H1 (cell line): ENCODE data around the gene RASD1. TPM values are rescaled to one million over a fixed set of nuclear protein-coding genes. Genes with fewer than 3 reads are reported as not detected.

Experiments used
- CTCF ChIA-PET: fragments of 300-600 bp; sonication (Branson Sonifier 250); formaldehyde crosslinking; loops from one replicate; lab custom pipeline; 2021; ENCODE audit not compliant: partially characterized antibody; lab: Charles Lee
- POLR2A ChIA-PET: fragments of 300-600 bp; sonication (Branson Sonifier 250); formaldehyde crosslinking; loops from one replicate; lab custom pipeline; 2021; ENCODE audit warnings: inconsistent platforms; ENCODE audit not compliant: partially characterized antibody; lab: Charles Lee
- DNase-seq, 2 experiments: peaks; one replicate each; pipeline versions ENCODE4 v3.0.0 to v3.0.0-alpha.2; 2010 to 2022; ENCODE audit warnings: low spot score in 2 of 2, low read depth in 1 of 2, mixed read lengths in 1 of 2
- FAIRE-seq: peaks from 2 replicates; lab custom pipeline; 2011; peaks lifted over from hg19 to GRCh38; lab: Jason Lieb, UNC
- H2AFZ ChIP-seq: 2 replicates; pipeline ENCODE4 v1.8.1; 2012; ENCODE audit warnings: low read length, inconsistent platforms
- H2AK5ac ChIP-seq: 2 replicates; pipeline ENCODE4 v1.6.1; 2013; ENCODE audit warnings: low read depth, low read length
- H2BK120ac ChIP-seq: replicated peaks from 2 replicates; pipeline ENCODE3; 2013; ENCODE audit warnings: low read depth, low read length, inconsistent platforms
- H2BK12ac ChIP-seq: 2 replicates; pipeline ENCODE4 v1.6.1; 2013; ENCODE audit warnings: low read depth, low read length
- H2BK15ac ChIP-seq: 2 replicates; pipeline ENCODE4 v1.6.1; 2013; ENCODE audit warnings: low read length
- H2BK20ac ChIP-seq: 2 replicates; pipeline ENCODE4 v1.6.1; 2013; ENCODE audit warnings: low read length
- H2BK5ac ChIP-seq: 2 replicates; pipeline ENCODE4 v1.6.1; 2013; ENCODE audit warnings: low read depth, low read length
- H3K14ac ChIP-seq: 2 replicates; pipeline ENCODE4 v1.6.1; 2013; ENCODE audit warnings: inconsistent platforms; ENCODE audit not compliant: insufficient read length
- H3K18ac ChIP-seq: 2 replicates; pipeline ENCODE4 v1.6.1; 2013; ENCODE audit warnings: low read length; ENCODE audit errors: extremely low read depth
- H3K23ac ChIP-seq: 2 replicates; pipeline ENCODE4 v1.6.1; 2013; ENCODE audit warnings: inconsistent platforms; ENCODE audit not compliant: insufficient read length
- H3K23me2 ChIP-seq: 2 replicates; pipeline ENCODE4 v1.6.1; 2013; ENCODE audit warnings: low read depth, low read length
- H3K27ac ChIP-seq: 2 replicates; pipeline ENCODE4 v1.6.1; 2011; ENCODE audit warnings: low read depth, low read length, inconsistent platforms
- H3K27me3 ChIP-seq, 4 experiments: replicated peaks in 1 of 4; 1 replicate in 1 of 4; 2 replicates in 3 of 4; pipeline versions ENCODE4 v1.6.1 to v1.8.1; 2011 to 2013; ENCODE audit warnings: low read length in 3 of 4, mild to moderate bottlenecking in 3 of 4, inconsistent platforms in 2 of 4, mixed read lengths in 2 of 4, moderate library complexity in 1 of 4; ENCODE audit not compliant: control insufficient read depth in 3 of 4, insufficient read depth in 3 of 4; ENCODE audit errors: extremely low read depth in 1 of 4
- H3K36me3 ChIP-seq, 4 experiments: 2 replicates each; pipeline versions ENCODE4 v1.6.1 to v1.8.1; 2011 to 2013; ENCODE audit warnings: mild to moderate bottlenecking in 4 of 4, low read length in 3 of 4, moderate library complexity in 2 of 4, control low read depth in 1 of 4, inconsistent platforms in 1 of 4; ENCODE audit not compliant: insufficient read depth in 4 of 4, control insufficient read depth in 2 of 4
- H3K4ac ChIP-seq: replicated peaks from 2 replicates; pipeline ENCODE3; 2013; ENCODE audit warnings: low read length, low read depth, mixed read lengths, inconsistent platforms; ENCODE audit not compliant: insufficient read length
- H3K4me1 ChIP-seq, 4 experiments: replicated peaks in 1 of 4; 1 replicate in 1 of 4; 2 replicates in 3 of 4; pipeline versions ENCODE4 v1.6.1 to v1.8.1; 2011 to 2013; ENCODE audit warnings: low read length in 3 of 4, inconsistent platforms in 2 of 4, mixed read lengths in 1 of 4; ENCODE audit not compliant: insufficient read depth in 4 of 4, control insufficient read depth in 3 of 4
- H3K4me2 ChIP-seq, 2 experiments: 2 replicates each; pipeline versions ENCODE4 v1.6.1 to v1.8.1; 2011 to 2013; ENCODE audit warnings: low read depth in 2 of 2, low read length in 2 of 2, control low read depth in 1 of 2, inconsistent platforms in 1 of 2, mild to moderate bottlenecking in 1 of 2; ENCODE audit not compliant: insufficient read depth in 1 of 2
- H3K4me3 ChIP-seq, 4 experiments: fragments of 200-600, 300-600 bp in 1 of 4; sonication (generic), shearing (Covaris generic), sonication (Bioruptor Twin) in 1 of 4; 2 replicates each; pipeline versions ENCODE4 v1.5.1 to v1.8.1; 2011 to 2016; ENCODE audit warnings: low read length in 4 of 4, low read depth in 3 of 4, control low read depth in 2 of 4, inconsistent platforms in 2 of 4, mild to moderate bottlenecking in 2 of 4, mixed read lengths in 1 of 4, moderate library complexity in 1 of 4; ENCODE audit not compliant: insufficient read depth in 2 of 4; ENCODE audit errors: extremely low read depth in 1 of 4
- H3K56ac ChIP-seq: replicated peaks from 2 replicates; pipeline ENCODE3; 2013; ENCODE audit warnings: low read depth, mild to moderate bottlenecking, mixed read lengths, low read length, inconsistent platforms; ENCODE audit not compliant: insufficient read length
- H3K79me1 ChIP-seq: 2 replicates; pipeline ENCODE4 v1.6.1; 2013; ENCODE audit warnings: low read depth, low read length, control low read depth
- H3K79me2 ChIP-seq, 2 experiments: 2 replicates each; pipeline versions ENCODE4 v1.6.1 to v1.8.1; 2012 to 2013; ENCODE audit warnings: low read length in 2 of 2, mild to moderate bottlenecking in 2 of 2, inconsistent platforms in 1 of 2; ENCODE audit not compliant: insufficient read depth in 2 of 2, control insufficient read depth in 1 of 2
- H3K9ac ChIP-seq, 4 experiments: replicated peaks in 1 of 4; 1 replicate in 1 of 4; 2 replicates in 3 of 4; pipeline versions ENCODE4 v1.6.1 to v1.8.1; 2011 to 2013; ENCODE audit warnings: low read depth in 3 of 4, low read length in 3 of 4, control low read depth in 2 of 4, mild to moderate bottlenecking in 2 of 4, moderate library complexity in 2 of 4, inconsistent platforms in 1 of 4; ENCODE audit errors: extremely low read depth in 1 of 4
- H3K9me3 ChIP-seq, 2 experiments: 2 replicates each; pipeline versions ENCODE4 v1.6.1 to v1.8.1; 2012 to 2013; ENCODE audit warnings: mild to moderate bottlenecking in 2 of 2, moderate library complexity in 2 of 2, control low read depth in 1 of 2, inconsistent platforms in 1 of 2, low read depth in 1 of 2, low read length in 1 of 2, mixed read lengths in 1 of 2; ENCODE audit not compliant: insufficient read depth in 2 of 2
- H4K20me1 ChIP-seq, 2 experiments: replicated peaks in 1 of 2; 2 replicates each; pipeline versions ENCODE3 to v1.8.1; 2011 to 2013; ENCODE audit warnings: inconsistent platforms in 2 of 2, low read length in 2 of 2, mild to moderate bottlenecking in 1 of 2; ENCODE audit not compliant: insufficient read depth in 2 of 2, control insufficient read depth in 1 of 2
- H4K5ac ChIP-seq: 2 replicates; pipeline ENCODE4 v1.6.1; 2013; ENCODE audit warnings: low read length, low read depth, mixed read lengths, inconsistent platforms; ENCODE audit not compliant: insufficient read length
- H4K8ac ChIP-seq: 2 replicates; pipeline ENCODE4 v1.8.0; 2013; ENCODE audit warnings: mild to moderate bottlenecking, moderate library complexity, low read length, inconsistent platforms; ENCODE audit not compliant: insufficient read depth; ENCODE audit errors: extremely low read depth
- H4K91ac ChIP-seq: replicated peaks from 2 replicates; pipeline ENCODE3; 2013; ENCODE audit warnings: low read length, mixed read lengths, inconsistent platforms; ENCODE audit not compliant: insufficient read length
- ATF3 ChIP-seq: IDR thresholded peaks from 2 replicates; pipeline ENCODE4 v1.6.1; 2011; ENCODE audit warnings: low read depth, mild to moderate bottlenecking, low read length; ENCODE audit not compliant: insufficient read depth
- BRCA1 ChIP-seq: IDR thresholded peaks from 2 replicates; pipeline ENCODE4 v1.6.1; 2012; ENCODE audit warnings: low read depth, low read length, improper control_type of control experiment
- CBX5 ChIP-seq: fragments of 300-800, 300-1000 bp; sonication (generic); IDR thresholded peaks from 2 replicates; pipeline ENCODE4 v1.7.1; 2016; ENCODE audit warnings: antibody characterized with exemption, low read length, low read depth
- CEBPB ChIP-seq: IDR thresholded peaks from 2 replicates; pipeline ENCODE4 v1.6.1; 2012; ENCODE audit warnings: low read depth, low read length
- CREB1 ChIP-seq: IDR thresholded peaks from 2 replicates; pipeline ENCODE4 v1.6.1; 2012; ENCODE audit warnings: inconsistent platforms
- FOSL1 ChIP-seq: IDR thresholded peaks from 2 replicates; pipeline ENCODE4 v1.6.1; 2011; ENCODE audit warnings: mild to moderate bottlenecking, low read depth, low read length, moderate library complexity; ENCODE audit not compliant: insufficient read depth
- GABPA ChIP-seq: IDR thresholded peaks from 2 replicates; pipeline ENCODE4 v1.6.1; 2011; ENCODE audit warnings: mild to moderate bottlenecking, low read length, moderate library complexity, borderline replicate concordance; ENCODE audit not compliant: insufficient read depth
- JUND ChIP-seq: IDR thresholded peaks from 2 replicates; pipeline ENCODE4 v1.6.1; 2011; ENCODE audit warnings: mild to moderate bottlenecking, improper control_type of control experiment, low read length
- KDM1A ChIP-seq: fragments of 200-600, 300-600 bp; sonication (generic); IDR thresholded peaks from 2 replicates; pipeline ENCODE4 v1.7.1; 2016; ENCODE audit warnings: mild to moderate bottlenecking, low read length, borderline replicate concordance
- MAX ChIP-seq: IDR thresholded peaks from 2 replicates; pipeline ENCODE4 v1.6.1; 2012; ENCODE audit warnings: inconsistent platforms
- RNF2 ChIP-seq: fragments of 200-900, 300-1000 bp; sonication (generic); IDR thresholded peaks from 2 replicates; pipeline ENCODE4 v1.7.1; 2016; ENCODE audit warnings: borderline replicate concordance, low read depth, mild to moderate bottlenecking, antibody characterized with exemption, low read length; ENCODE audit not compliant: poor library complexity, severe bottlenecking; ENCODE audit errors: missing control alignments
- SAP30 ChIP-seq: fragments of 300-600 bp; sonication (generic); IDR thresholded peaks from 2 replicates; pipeline ENCODE4 v1.7.1; 2012; ENCODE audit warnings: low read length, moderate library complexity, mild to moderate bottlenecking, inconsistent platforms; ENCODE audit not compliant: insufficient read depth, insufficient replicate concordance
- WGBS, 2 experiments: shearing (Covaris generic) in 1 of 2; methylation state at CpG; one replicate each; pipeline versions ENCODE4 v1.1.6 to v1.1.7; 2013 to 2015; ENCODE audit warnings: low lambda C conversion rate in 2 of 2, mixed read lengths in 2 of 2, inconsistent platforms in 1 of 2, low coverage in 1 of 2, missing lambda C conversion rate in 1 of 2; ENCODE audit not compliant: insufficient replicate concordance in 2 of 2, insufficient coverage in 1 of 2, insufficient read length in 1 of 2; ENCODE audit errors: extremely low coverage in 1 of 2, missing lambda C conversion rate in 1 of 2; 5-methylcytosine and 5-hydroxymethylcytosine counted together
- polyA plus RNA-seq, 7 experiments: library from polyadenylated mRNA; depleted of rRNA in 3 of 7; stranded (reverse) in 5 of 7; unstranded in 2 of 7; fragments of >200 nt in 5 of 7; fragments of 200-250 nt in 2 of 7; gene quantifications; 1 replicate in 5 of 7; 2 replicates in 1 of 7; 4 replicates in 1 of 7; pipeline versions ENCODE4 v1.2.1 to v1.2.3, GENCODE V29; 2011 to 2013; ENCODE audit warnings: missing spikeins in 2 of 7, mixed read lengths in 2 of 7
- total RNA-seq: library from RNA; stranded (reverse); fragmentation: NEBNext Ultra II Directional; extraction: Animal tissue kit (Norgen Biotek cat#: 25700); gene quantifications from 2 replicates; pipeline ENCODE4 v1.2.1, GENCODE V29; 2021

Gene RASD1
- total and polyA plus RNA-seq, 2 of the 8 experiments (the other 6 are each of a cell fraction or from before 2014, with no cell fraction given) = 2.3 to 2.6 TPM

- Histone ChIP-seq H2BK5ac (no peak overlapping the region), H3K4me3 (no peak overlapping the region), H2BK120ac (no peak overlapping the region), H3K36me3 (peaks cover 0 to 16% (median 6%) of the 10 kb centered on the region in 4 experiments; a peak in 5 of 8 replicates), H3K4ac (no peak overlapping the region), H3K18ac (no peak overlapping the region), H3K14ac (no peak overlapping the region), H2BK15ac (no peak overlapping the region), H3K4me1 (no peaks in the 10 kb centered on the region), H3K79me2 (peaks cover 5 to 50% of the 10 kb centered on the region in 2 experiments), H3K27ac (no peak overlapping the region), H4K20me1 (peaks cover 3 to 8% of the 10 kb centered on the region in 2 experiments), H3K4me2 (no peak overlapping the region), H2BK20ac (no peak overlapping the region), H3K23ac (no peak overlapping the region), H2AK5ac (no peak overlapping the region), H3K23me2 (no peaks in the 10 kb centered on the region), H4K5ac (no peak overlapping the region), H3K79me1 (peaks cover 15% of the 10 kb centered on the region), H3K27me3 (no peaks in the 10 kb centered on the region), H3K9me3 (no peaks in the 10 kb centered on the region), H2AFZ (no peak overlapping the region), H2BK12ac (no peak overlapping the region), H3K9ac (no peak overlapping the region), H3K56ac (no peak overlapping the region), H4K8ac (peak overlapping the region; percentile 64; the same call in 1 of the 2 replicates), H4K91ac (no peak overlapping the region)
- FAIRE-seq (no peak), DNase-seq (no peak)
- ChIA-PET CTCF (interaction anchor here (1.3 kb wide), 1 partner anchor 136 kb away, joined by 3 read pairs; no protein-coding TSS in a partner anchor), POLR2A (no interaction called here)
- WGBS, 2 experiments = 79% methylated on average over 12 of the region's 12 CpGs; no CpG with 5 or more reads in 1 of the 2 experiments
- TF ChIP-seq BRCA1 (no peak), JUND (no peak), SAP30 (no peak), KDM1A (no peak), FOSL1 (no peak), ATF3 (no peak), CREB1 (no peak), RNF2 (no peak), CEBPB (no peak), CBX5 (no peak), GABPA (no peak), MAX (no peak)
Measured at GRCh38 chr17:17484451-17484899, 11.7 kb downstream of the RASD1 start.
